HCT116 (cell line): ENCODE measurements around the gene BORCS8.
A peak's percentile ranks its signal among the peaks of the same experiment; 100 is the strongest.

ENCODE experiments used
- CTCF ChIP-seq, 3 experiments: fragments of 200-600 bp in 1 of 3; sonication (generic) in 1 of 3; IDR thresholded peaks in 2 of 3; conservative IDR thresholded peaks in 1 of 3; 2 replicates each; pipeline ENCODE4 v1.5.1; 2012 to 2017; ENCODE audit warnings: low read depth in 2 of 3, low read length in 2 of 3, antibody characterized with exemption in 1 of 3, borderline replicate concordance in 1 of 3, control low read depth in 1 of 3, mild to moderate bottlenecking in 1 of 3, mixed read lengths in 1 of 3, mixed run types in 1 of 3, moderate library complexity in 1 of 3; ENCODE audit not compliant: insufficient read depth in 1 of 3
- FOSL1 ChIP-seq: IDR thresholded peaks from 2 replicates; pipeline ENCODE4 v1.6.1; 2012; ENCODE audit warnings: low read depth
- POLR2A ChIP-seq: IDR thresholded peaks from 2 replicates; pipeline ENCODE4 v1.7.0; 2011; ENCODE audit warnings: borderline replicate concordance; ENCODE audit not compliant: insufficient read depth, insufficient read length; ENCODE audit errors: extremely low read depth
- TF ChIP-seq, protein P1 (sequence below): IDR thresholded peaks from 2 replicates; pipeline ENCODE4 v1.6.1; 2012

- TF ChIP-seq CTCF (IDR thresholded peaks at IDR 0.05 in 2 of 3, conservative IDR thresholded peaks at IDR 0.05 in 1 of 3; ENCODE audit: borderline replicate concordance in 1 of 3, insufficient read depth in 1 of 3, low read depth in 2 of 3, low read length in 2 of 3) (peak; percentile 79 to 96 (median 86)), FOSL1 (no peak), POLR2A (no peak)
- TF ChIP-seq, protein P1, sequence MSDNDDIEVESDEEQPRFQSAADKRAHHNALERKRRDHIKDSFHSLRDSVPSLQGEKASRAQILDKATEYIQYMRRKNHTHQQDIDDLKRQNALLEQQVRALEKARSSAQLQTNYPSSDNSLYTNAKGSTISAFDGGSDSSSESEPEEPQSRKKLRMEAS = no peak
Observed at GRCh38 chr19:19145684-19146608, 46.0 kb downstream of the BORCS8 start.
